Left renal pelvis (tissue), 4 donors: ENCODE measurements around the gene ANKRD17. TPM values are rescaled to one million over a fixed set of nuclear protein-coding genes. Genes with fewer than 3 reads are reported as not detected.
"Not testable (repeated sequence)": the region's sequence is repeated elsewhere in the genome, so short reads cannot be mapped to it uniquely, and the experiment has no call there.

Experiments
- DNase-seq, 4 donors: peaks; one replicate each; pipeline ENCODE4 v3.0.0-alpha.2; 2013; ENCODE audit warnings: low read depth in 4 of 4, low spot score in 3 of 4
- polyA plus RNA-seq, 4 donors: library from polyadenylated mRNA; unstranded; fragments of 120-200 nt; gene quantifications; one replicate each; pipeline ENCODE4 v1.2.1, GENCODE V29; 2013; ENCODE audit not compliant: insufficient read length in 4 of 4

The ANKRD17 gene
- polyA plus RNA-seq, 4 donors = 61.5 to 79.4 (median 69.5) TPM

- DNase-seq = no peak
Measured at GRCh38 chr4:73250642-73251041, 8.0 kb downstream of the ANKRD17 start.

GRCh38 chr4:73248821-73249220 lies 9.8 kb downstream of the ANKRD17 start:
- DNase-seq = no peak

- DNase-seq = no peak
Measured at GRCh38 chr4:73248416-73248815, 10.2 kb downstream of the ANKRD17 start.

GRCh38 chr4:73247100-73247499 lies 11.5 kb downstream of the ANKRD17 start:
- DNase-seq = no peak

- DNase-seq = no peak
Measured at GRCh38 chr4:73245955-73246354, 12.6 kb downstream of the ANKRD17 start.

GRCh38 chr4:73244945-73245601 lies 13.5 kb downstream of the ANKRD17 start:
- DNase-seq = no peak

- DNase-seq = no peak
Measured at GRCh38 chr4:73237044-73237443, 21.6 kb downstream of the ANKRD17 start.

GRCh38 chr4:73236151-73236550 lies 22.4 kb downstream of the ANKRD17 start:
- DNase-seq = no peak

GRCh38 chr4:73234712-73235111 lies 23.9 kb downstream of the ANKRD17 start:
- no peak for DNase-seq

- no peak for DNase-seq
Measured at GRCh38 chr4:73231518-73232487, 26.8 kb downstream of the ANKRD17 start.

- DNase-seq = no peak
Measured at GRCh38 chr4:73230865-73231517, 27.6 kb downstream of the ANKRD17 start.

- not testable (repeated sequence) for DNase-seq
Measured at GRCh38 chr4:73228800-73229199, 29.8 kb downstream of the ANKRD17 start.

- no peak for DNase-seq
Measured at GRCh38 chr4:73224886-73225285, 33.7 kb downstream of the ANKRD17 start.

- DNase-seq = no peak
Measured at GRCh38 chr4:73223258-73223650, 35.3 kb downstream of the ANKRD17 start.

GRCh38 chr4:73222466-73223257 lies 35.9 kb downstream of the ANKRD17 start:
- DNase-seq = peak; percentile 67 to 84 (median 74)

- no peak for DNase-seq
Measured at GRCh38 chr4:73221734-73222133, 36.9 kb downstream of the ANKRD17 start.

GRCh38 chr4:73220815-73221214 lies 37.8 kb downstream of the ANKRD17 start:
- no peak for DNase-seq

- no peak for DNase-seq
Measured at GRCh38 chr4:73213916-73214653, 44.5 kb downstream of the ANKRD17 start.

- DNase-seq = no peak
Measured at GRCh38 chr4:73212982-73213730, 45.4 kb downstream of the ANKRD17 start.
